Naive thymus-derived CD8-positive, alpha-beta T cell (primary cell): ENCODE results near the gene FNDC8. TPM values are rescaled to one million over a fixed set of nuclear protein-coding genes. Genes with fewer than 3 reads are reported as not detected.
"Not testable (repeated sequence)": the region's sequence is repeated elsewhere in the genome, so short reads cannot be mapped to it uniquely, and the experiment has no call there.

ENCODE experiments used
- ATAC-seq, 2 donors: fragments of 150-1000 bp; cut with Tn5 transposase in 1 of 2; sonication (Bioruptor Pico), chemical (Tn5 transposase) in 1 of 2; 1 replicate in 1 of 2; 2 replicates in 1 of 2; pipeline ENCODE4 v1.10.0; 2021; ENCODE audit warnings: mild to moderate bottlenecking in 2 of 2, moderate library complexity in 2 of 2
- POLR2A ChIA-PET: fragments of 350-600 bp; sonication (Branson Sonifier 250); formaldehyde crosslinking; loops from one replicate; lab custom pipeline; 2021; ENCODE audit warnings: antibody characterized with exemption; lab: Charles Lee
- DNase-seq, 10 donors: peaks; one replicate each; pipeline versions ENCODE4 v3.0.0 to v3.0.0-alpha.2; 2020 to 2022
- H3K27ac Mint-ChIP-seq, 10 donors: one replicate each; pipeline ENCODE4 v1.8.0; 2020 to 2022; ENCODE audit warnings: mild to moderate bottlenecking in 10 of 10, mixed read lengths in 10 of 10, moderate library complexity in 4 of 10, inconsistent platforms in 1 of 10
- H3K27me3 Mint-ChIP-seq, 5 donors: one replicate each; pipeline ENCODE4 v1.8.0; 2021 to 2022; ENCODE audit warnings: mixed read lengths in 5 of 5
- H3K36me3 Mint-ChIP-seq, 3 donors: one replicate each; pipeline ENCODE4 v1.8.0; 2020 to 2022; ENCODE audit warnings: mixed read lengths in 3 of 3, mild to moderate bottlenecking in 2 of 3, inconsistent platforms in 1 of 3
- H3K4me1 Mint-ChIP-seq, 4 donors: one replicate each; pipeline ENCODE4 v1.8.0; 2021 to 2022; ENCODE audit warnings: mixed read lengths in 4 of 4
- H3K4me3 Mint-ChIP-seq, 10 donors: one replicate each; pipeline ENCODE4 v1.8.0; 2020 to 2022; ENCODE audit warnings: mild to moderate bottlenecking in 10 of 10, mixed read lengths in 10 of 10, moderate library complexity in 6 of 10, inconsistent platforms in 1 of 10
- H3K9me3 Mint-ChIP-seq, 9 donors: one replicate each; pipeline ENCODE4 v1.8.0; 2020 to 2022; ENCODE audit warnings: mixed read lengths in 9 of 9, mild to moderate bottlenecking in 3 of 9, inconsistent platforms in 1 of 9, moderate library complexity in 1 of 9
- polyA plus RNA-seq, 3 donors: library from polyadenylated mRNA; unstranded; fragments of 300-500 nt; fragmentation: Illumina TruSeq; gene quantifications; one replicate each; pipeline ENCODE4 v1.2.3, GENCODE V29; 2021
- total RNA-seq, 8 experiments: library from RNA in 2 of 8; stranded (reverse) in 2 of 8; gene quantifications; one replicate each; pipeline ENCODE4 v1.2.3 and lab custom pipeline; 2021 to 2026

FNDC8 gene
- total and polyA plus RNA-seq, 5 experiments from 2014 or later = not detected

DNA sequence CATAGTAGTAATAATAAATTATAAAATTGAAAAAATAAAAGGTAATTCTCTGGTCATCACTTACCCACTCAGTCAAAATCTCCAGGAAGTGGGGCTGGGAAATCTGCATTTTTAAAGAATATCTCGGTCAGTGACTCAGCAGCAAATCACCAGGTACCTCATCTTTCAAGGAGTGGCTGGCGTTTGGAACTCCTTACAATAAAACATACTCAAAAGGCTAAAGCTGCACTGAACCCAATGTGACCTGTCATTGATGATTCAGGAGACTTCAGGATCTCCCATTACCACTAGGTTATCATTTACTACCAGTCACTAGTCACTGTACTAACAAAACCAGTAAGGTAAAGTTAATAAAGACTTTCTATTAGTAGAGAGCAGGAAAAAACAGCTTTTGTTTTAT is 36.4 kb upstream of the FNDC8 start:
- Mint-ChIP-seq H3K4me3 (peak overlapping the region in 2 of 10 donors; percentile 9 to 12), H3K9me3 (no peaks in the 10 kb centered on the region), H3K27ac (peak overlapping the region in 6 of 10 donors; percentile 18 to 91 (median 38)), H3K36me3 (peaks cover 0 to 13% (median 0%) of the 10 kb centered on the region in 3 donors), H3K27me3 (no peaks in the 10 kb centered on the region), H3K4me1 (peaks cover 25 to 82% (median 69%) of the 10 kb centered on the region in 4 donors)
- POLR2A ChIA-PET = no interaction called here
- DNase-seq = no peak
- no peak for ATAC-seq

DNA sequence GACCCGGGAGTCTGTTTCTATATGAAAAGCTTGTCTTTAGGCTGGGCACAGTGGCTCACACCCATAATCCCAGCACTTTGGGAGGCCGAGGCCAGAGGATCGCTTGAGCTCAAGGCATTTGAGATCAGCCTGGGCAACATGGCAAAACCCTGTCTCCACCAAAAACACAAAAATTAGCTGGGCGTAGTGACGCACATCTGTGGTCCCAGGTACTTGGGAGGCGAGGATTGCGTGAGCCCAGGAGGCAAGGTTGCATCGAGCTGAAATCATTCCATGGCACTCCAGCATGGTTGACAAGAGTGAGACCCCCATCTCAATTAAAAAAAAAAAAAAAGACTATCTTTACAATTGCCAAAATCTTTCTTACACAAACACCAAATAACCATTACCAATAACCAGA is 35.3 kb upstream of the FNDC8 start:
- POLR2A ChIA-PET = interaction anchor here (0.7 to 1.1 kb wide), 4 partner anchors 42 to 453 kb away, joined by 3 to 4 read pairs (median 3); no protein-coding TSS in a partner anchor
- no peaks in the 10 kb centered on the region for H3K27me3 Mint-ChIP-seq
- peak overlapping the region in 9 of 10 donors; percentile 22 to 97 (median 56) for H3K27ac Mint-ChIP-seq
- DNase-seq (no peak), ATAC-seq (no peak)
- peak overlapping the region in 8 of 10 donors; percentile 20 to 96 (median 44) for H3K4me3 Mint-ChIP-seq
- peaks cover 0 to 11% (median 0%) of the 10 kb centered on the region in 3 donors for H3K36me3 Mint-ChIP-seq
- H3K9me3 Mint-ChIP-seq = no peaks in the 10 kb centered on the region
- H3K4me1 Mint-ChIP-seq = peaks cover 20 to 77% (median 60%) of the 10 kb centered on the region in 4 donors

DNA sequence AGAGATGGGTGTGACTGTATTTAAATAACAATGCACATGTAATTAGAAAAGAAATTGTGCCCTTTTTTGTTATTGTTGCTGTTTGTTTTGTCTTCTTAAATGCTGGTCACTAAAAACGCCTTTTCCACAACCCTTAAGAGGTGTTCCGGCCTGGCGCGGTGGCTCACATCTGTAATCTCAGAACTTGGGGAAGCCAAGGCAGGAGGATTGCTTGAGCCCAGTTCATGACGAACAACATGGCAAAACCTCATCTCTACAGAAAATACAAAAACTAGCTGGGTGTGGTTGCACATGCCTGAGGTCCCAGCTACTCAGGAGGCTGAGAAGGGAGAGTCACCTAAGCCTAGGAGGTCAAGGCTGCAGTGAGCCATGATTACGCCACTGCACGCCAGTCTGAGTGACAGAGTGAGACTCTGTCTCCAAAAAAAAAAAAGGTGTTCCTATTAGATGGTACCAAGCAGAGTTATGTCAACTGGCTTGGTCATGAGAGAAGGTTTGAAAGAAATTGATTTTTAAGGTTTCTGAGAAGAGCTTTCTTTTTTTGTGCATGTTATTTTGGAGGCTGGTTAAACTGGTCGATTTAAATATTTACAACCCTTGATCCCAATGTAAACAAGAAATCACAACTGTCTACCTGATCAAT is 34.4 kb upstream of the FNDC8 start:
- no peak for DNase-seq
- POLR2A ChIA-PET = interaction anchor here (1.0 to 4.1 kb wide), 5 partner anchors 10 to 452 kb away, joined by 4 to 27 read pairs (median 7); partner anchors contain the start of gene RFFL

DNA sequence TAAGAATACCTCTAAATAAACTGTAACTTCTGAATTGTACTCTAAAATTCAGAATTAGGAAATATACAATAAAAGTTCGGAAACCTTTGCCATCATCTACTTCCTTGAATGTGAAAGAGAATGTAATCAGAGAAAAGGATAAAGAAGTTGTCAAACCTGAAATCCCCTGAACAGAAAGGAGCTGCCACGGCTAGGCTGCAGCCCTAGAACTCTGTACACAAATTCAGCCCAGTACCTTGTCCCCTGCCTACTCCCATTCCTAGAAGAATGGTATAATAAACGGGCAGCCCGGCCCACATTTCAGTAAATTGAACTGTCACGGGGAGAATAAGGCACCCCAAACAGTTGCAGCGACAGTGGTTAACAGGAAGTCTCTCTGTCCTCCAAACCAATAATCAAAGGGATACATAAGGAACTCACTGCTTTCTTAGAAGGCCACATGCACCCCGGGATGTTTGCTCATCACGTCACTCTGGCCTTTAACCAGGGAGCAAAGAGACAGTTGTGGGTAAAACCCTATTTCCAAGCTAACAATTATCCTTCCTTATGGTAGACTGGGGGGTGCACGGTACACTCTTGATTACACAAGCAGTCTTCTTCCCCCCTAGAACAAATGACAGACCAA is 33.6 kb upstream of the FNDC8 start:
- DNase-seq (peak in 9 of 10 donors; percentile 3 to 43 (median 33)), ATAC-seq (peak; percentile 2 to 3)
- H3K27ac Mint-ChIP-seq = peak overlapping the region; percentile 87 to 98 (median 96)
- H3K9me3 Mint-ChIP-seq = no peaks in the 10 kb centered on the region
- POLR2A ChIA-PET = interaction anchor here (1.0 to 4.1 kb wide), 10 partner anchors 11 to 126 kb away, joined by 3 to 34 read pairs (median 7); partner anchors contain the start of genes CCT6B, LIG3, RFFL and ZNF830
- peaks cover 15 to 63% (median 48%) of the 10 kb centered on the region in 4 donors for H3K4me1 Mint-ChIP-seq
- H3K36me3 Mint-ChIP-seq = peaks cover 0 to 11% (median 0%) of the 10 kb centered on the region in 3 donors
- H3K4me3 Mint-ChIP-seq = peak overlapping the region; percentile 89 to 98 (median 94)
- H3K27me3 Mint-ChIP-seq = no peaks in the 10 kb centered on the region

More for the DNA sequence above, 34.4 kb upstream of the FNDC8 start:
- Mint-ChIP-seq H3K9me3 (no peaks in the 10 kb centered on the region), H3K4me1 (peaks cover 18 to 71% (median 56%) of the 10 kb centered on the region in 4 donors), H3K27ac (peak overlapping the region; percentile 87 to 98 (median 96)), H3K4me3 (peak overlapping the region; percentile 89 to 98 (median 94)), H3K36me3 (peaks cover 0 to 11% (median 0%) of the 10 kb centered on the region in 3 donors), H3K27me3 (no peaks in the 10 kb centered on the region)
- no peak for ATAC-seq

DNA sequence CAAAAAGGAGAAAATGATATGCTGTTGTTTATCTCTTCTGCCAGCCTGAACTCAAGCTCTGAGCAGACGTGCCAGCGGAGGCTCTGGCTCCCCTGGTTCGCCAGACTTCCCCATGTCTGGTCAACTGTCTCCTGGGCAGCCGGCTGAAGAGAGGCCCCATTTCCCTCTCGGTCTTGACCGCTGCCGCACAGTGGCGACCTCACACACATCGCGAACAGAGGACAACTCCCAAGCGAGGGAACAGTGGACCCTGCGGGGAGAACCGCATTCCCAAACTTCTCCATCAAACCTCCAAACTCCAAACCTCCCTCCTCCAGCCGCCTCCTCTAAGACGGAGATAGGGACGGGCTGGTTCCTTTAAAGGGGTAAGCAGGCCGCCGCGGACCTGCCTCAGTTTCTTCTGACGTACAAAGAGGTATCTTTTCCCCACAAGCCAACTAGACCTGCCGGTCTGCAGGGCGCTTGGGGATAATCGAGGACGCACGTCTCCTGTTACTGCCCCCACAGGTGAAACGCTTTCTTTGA is 33.0 kb upstream of the FNDC8 start:
- peak overlapping the region; percentile 87 to 98 (median 96) for H3K27ac Mint-ChIP-seq
- H3K27me3 Mint-ChIP-seq = no peaks in the 10 kb centered on the region
- H3K9me3 Mint-ChIP-seq = no peaks in the 10 kb centered on the region
- POLR2A ChIA-PET = interaction anchor here (1.0 to 4.1 kb wide), 10 partner anchors 11 to 127 kb away, joined by 3 to 34 read pairs (median 7); partner anchors contain the start of genes CCT6B, LIG3, RFFL and ZNF830
- ATAC-seq = peak in 1 of 2 donors; percentile 3
- peaks cover 10 to 58% (median 42%) of the 10 kb centered on the region in 4 donors for H3K4me1 Mint-ChIP-seq
- H3K4me3 Mint-ChIP-seq = peak overlapping the region; percentile 89 to 98 (median 94)
- peaks cover 0 to 8% (median 0%) of the 10 kb centered on the region in 3 donors for H3K36me3 Mint-ChIP-seq
- peak in 2 of 10 donors; percentile 9 to 15 for DNase-seq

DNA sequence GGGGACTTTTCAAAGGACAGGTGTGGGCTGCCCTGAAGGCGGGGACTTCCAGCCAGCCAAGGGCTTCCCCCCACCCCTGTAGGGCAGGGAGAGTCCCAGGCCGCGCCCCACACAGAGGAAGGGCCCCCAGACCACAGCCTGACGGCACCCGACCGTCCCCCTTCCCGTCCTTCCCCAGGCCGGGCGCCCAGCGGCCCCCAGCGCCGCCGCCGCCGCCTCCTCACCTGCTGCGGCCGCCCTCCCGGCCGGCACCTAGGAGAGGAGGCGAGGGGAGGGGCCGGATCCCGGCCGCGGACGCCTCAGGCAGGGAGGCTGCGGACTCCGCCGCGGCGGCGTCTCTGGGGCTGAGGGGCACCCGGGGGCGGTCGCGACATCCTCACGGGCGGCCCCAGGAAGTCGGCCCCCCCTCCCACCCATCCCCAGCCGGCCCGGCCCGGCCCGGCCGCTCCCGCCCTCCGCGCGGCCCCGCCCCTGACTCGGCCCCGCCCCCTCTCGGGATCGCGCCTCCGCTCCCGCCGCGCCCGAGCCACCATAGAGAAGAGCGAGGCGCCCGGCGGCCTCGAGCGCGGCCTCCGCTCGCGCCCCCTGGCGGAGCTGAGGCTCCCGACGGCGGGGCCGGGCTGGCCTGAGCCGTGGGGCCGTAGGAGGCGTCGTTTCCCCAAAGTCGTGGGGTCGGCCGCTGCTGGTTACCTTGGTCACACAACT is 32.4 kb upstream of the FNDC8 start:
- ATAC-seq (peak; percentile 79 to 84), DNase-seq (peak; percentile 82 to 96 (median 90))
- Mint-ChIP-seq H3K27me3 (no peaks in the 10 kb centered on the region), H3K4me1 (peaks cover 10 to 53% (median 40%) of the 10 kb centered on the region in 4 donors), H3K36me3 (peaks cover 0 to 5% (median 0%) of the 10 kb centered on the region in 3 donors), H3K4me3 (peak overlapping the region; percentile 90 to 98 (median 94)), H3K27ac (peak overlapping the region; percentile 95 to 98 (median 96)), H3K9me3 (no peaks in the 10 kb centered on the region)
- POLR2A ChIA-PET = interaction anchor here (0.7 to 4.1 kb wide), 21 partner anchors 9 to 489 kb away, joined by 3 to 34 read pairs (median 6); partner anchors contain the start of genes CCT6B, LIG3, NLE1 and PEX12

DNA sequence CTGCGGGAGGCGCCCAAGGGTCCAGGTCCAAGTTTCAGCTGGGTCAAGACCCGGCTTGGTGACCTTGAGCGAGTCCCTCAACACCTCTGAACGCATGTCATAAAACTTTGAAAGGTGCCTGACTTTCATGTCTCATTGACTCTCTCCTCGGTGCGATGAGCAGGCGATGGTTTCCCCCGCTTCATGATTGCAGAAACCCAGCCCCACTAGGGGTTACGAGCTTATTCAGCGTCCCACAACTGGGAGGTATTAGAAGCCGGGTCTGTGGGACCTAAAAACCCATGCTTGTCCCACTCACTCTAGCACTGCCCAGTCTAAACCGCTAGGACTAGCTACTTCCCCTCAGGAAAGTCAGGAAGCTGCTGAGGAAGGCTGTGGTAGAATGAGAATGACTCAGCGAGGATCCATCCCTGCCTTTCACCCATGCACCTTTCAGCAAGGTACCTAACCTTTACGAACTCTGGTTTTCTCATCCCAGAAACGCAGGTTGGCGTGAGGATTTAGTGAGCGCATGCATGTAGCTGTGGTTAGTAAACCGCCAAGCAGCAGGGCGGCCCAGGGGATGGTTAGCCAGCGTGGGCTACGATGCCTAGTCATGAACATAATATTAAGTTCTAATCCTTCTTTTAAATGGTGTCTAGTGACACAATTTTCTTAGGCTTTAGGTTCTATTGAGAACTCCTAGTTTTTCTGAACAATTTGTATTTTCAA is 31.7 kb upstream of the FNDC8 start:
- POLR2A ChIA-PET = interaction anchor here (0.7 to 4.1 kb wide), 19 partner anchors 9 to 489 kb away, joined by 3 to 34 read pairs (median 6); partner anchors contain the start of genes CCT6B, LIG3, NLE1 and PEX12
- peak overlapping the region; percentile 93 to 98 (median 95) for H3K27ac Mint-ChIP-seq
- no peaks in the 10 kb centered on the region for H3K9me3 Mint-ChIP-seq
- peaks cover 10 to 50% (median 39%) of the 10 kb centered on the region in 4 donors for H3K4me1 Mint-ChIP-seq
- ATAC-seq = peak; percentile 37 to 41
- peaks cover 0 to 4% (median 0%) of the 10 kb centered on the region in 3 donors for H3K36me3 Mint-ChIP-seq
- peak in 5 of 10 donors; percentile 5 to 63 (median 11) for DNase-seq
- peak overlapping the region; percentile 87 to 96 (median 92) for H3K4me3 Mint-ChIP-seq
- H3K27me3 Mint-ChIP-seq = no peaks in the 10 kb centered on the region

DNA sequence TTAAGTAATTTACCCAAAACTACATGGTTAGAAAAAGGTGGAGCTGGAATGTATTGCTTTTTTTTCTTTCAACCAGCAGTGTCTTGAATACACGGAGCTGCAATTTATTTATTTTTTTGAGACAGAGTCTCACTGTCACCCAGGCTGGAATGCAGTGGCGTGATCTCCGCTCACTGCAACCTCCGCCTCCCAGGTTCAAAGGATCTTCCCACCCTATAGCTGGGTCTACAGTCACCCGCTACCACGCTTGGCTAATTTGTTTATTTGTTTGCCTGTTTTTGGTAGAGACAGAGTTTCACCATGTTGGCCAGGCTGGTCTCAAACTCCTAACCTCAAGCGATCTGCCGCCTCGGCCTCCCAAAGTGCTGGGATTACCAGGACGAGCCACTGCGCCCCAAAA is 30.7 kb upstream of the FNDC8 start:
- H3K27me3 Mint-ChIP-seq, H3K36me3 Mint-ChIP-seq, DNase-seq, ATAC-seq, H3K9me3 Mint-ChIP-seq: not testable (repeated sequence)
- Mint-ChIP-seq H3K27ac (peak overlapping the region in 2 of 10 donors; percentile 34 to 95), H3K4me1 (peaks cover 8 to 41% (median 33%) of the 10 kb centered on the region in 4 donors), H3K4me3 (peak overlapping the region in 5 of 10 donors; percentile 3 to 79 (median 18))
- POLR2A ChIA-PET = interaction anchor here (1.4 to 4.1 kb wide), 7 partner anchors 16 to 109 kb away, joined by 6 to 34 read pairs (median 18); partner anchors contain the start of genes LIG3 and RFFL

DNA sequence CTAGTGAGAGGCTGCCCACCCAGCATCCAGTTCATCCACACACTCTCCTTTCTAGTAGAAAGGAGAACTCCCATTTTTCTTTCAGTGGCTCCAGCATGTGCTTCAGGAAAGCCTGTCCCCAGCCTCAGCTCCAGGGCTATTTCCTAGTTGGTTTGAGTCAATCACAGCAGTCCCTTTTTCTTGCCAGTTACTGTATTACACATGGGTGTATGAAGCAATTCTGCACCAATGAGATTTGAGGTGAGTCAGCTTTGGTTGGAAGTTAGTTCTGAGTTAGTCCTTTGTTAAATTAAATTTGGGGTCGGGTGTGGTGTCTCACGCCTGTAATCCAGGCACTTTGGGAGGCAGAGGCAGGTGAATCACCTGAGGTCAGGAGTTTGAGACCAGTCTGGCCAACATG is 26.5 kb upstream of the FNDC8 start:
- Mint-ChIP-seq H3K36me3 (peaks cover 0 to 11% (median under 1%) of the 10 kb centered on the region in 3 donors), H3K27ac (no peak overlapping the region), H3K4me1 (peaks cover 0 to 13% (median 5%) of the 10 kb centered on the region in 4 donors), H3K4me3 (no peak overlapping the region), H3K9me3 (no peaks in the 10 kb centered on the region), H3K27me3 (no peaks in the 10 kb centered on the region)
- no peak for DNase-seq
- ATAC-seq = no peak
- POLR2A ChIA-PET = interaction anchor here (0.6 kb wide), 1 partner anchor 136 kb away, joined by 3 read pairs; no protein-coding TSS in a partner anchor

DNA sequence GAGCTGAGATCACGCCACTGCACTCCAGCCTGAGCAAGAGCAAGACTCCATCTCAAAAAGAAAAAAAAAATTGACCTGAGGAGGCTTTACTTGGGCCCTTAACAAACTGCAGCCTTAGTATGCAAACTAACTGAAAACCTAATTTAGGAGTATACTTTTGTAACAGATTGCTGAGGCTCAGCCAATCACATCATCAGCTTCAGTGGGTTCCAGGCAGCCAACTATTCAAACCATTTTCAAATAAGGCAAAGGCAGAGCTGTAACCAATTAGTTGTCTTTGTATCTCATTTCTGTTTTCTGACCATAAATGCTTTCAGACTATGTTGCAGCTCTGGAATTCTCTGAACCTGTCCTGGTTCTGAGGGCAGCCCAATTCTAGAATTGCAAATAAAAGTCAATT is 25.7 kb upstream of the FNDC8 start:
- no peak for DNase-seq
- POLR2A ChIA-PET = interaction anchor here (0.6 kb wide), 1 partner anchor 136 kb away, joined by 3 read pairs; no protein-coding TSS in a partner anchor
- Mint-ChIP-seq H3K4me3 (no peak overlapping the region), H3K27me3 (no peaks in the 10 kb centered on the region), H3K27ac (no peak overlapping the region), H3K9me3 (no peaks in the 10 kb centered on the region), H3K36me3 (peaks cover 0 to 19% (median 4%) of the 10 kb centered on the region in 3 donors), H3K4me1 (peaks cover 0 to 8% (median 1%) of the 10 kb centered on the region in 4 donors)
- no peak for ATAC-seq

DNA sequence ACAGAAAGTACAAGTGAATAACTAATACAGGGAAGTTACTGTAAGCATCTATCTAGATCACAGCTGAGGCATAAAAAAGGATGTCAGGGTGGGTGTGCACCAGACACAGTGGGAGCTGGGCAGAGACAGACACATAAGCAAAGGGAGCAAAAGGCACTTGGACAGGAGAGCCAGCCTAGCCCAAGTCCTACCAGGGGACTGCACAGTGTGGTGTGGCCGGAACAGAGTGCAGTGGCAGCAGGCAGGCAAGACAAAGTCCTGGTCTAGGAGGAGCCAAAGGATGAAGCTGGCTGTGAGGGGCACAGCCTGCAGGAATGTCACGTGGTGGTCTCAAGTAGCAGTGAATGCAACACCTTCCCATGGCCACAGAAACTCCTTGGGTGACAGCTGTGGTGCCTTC is 23.6 kb upstream of the FNDC8 start:
- H3K27ac Mint-ChIP-seq = peak overlapping the region in 1 of 10 donors; percentile 63
- H3K36me3 Mint-ChIP-seq = peaks cover 0 to 36% (median 4%) of the 10 kb centered on the region in 3 donors
- DNase-seq = no peak
- H3K27me3 Mint-ChIP-seq = no peaks in the 10 kb centered on the region
- peaks cover 0 to 5% (median 0%) of the 10 kb centered on the region in 4 donors for H3K4me1 Mint-ChIP-seq
- POLR2A ChIA-PET = interaction anchor here (0.7 kb wide), 1 partner anchor 38 kb away, joined by 3 read pairs; no protein-coding TSS in a partner anchor
- H3K4me3 Mint-ChIP-seq = no peak overlapping the region
- H3K9me3 Mint-ChIP-seq = no peaks in the 10 kb centered on the region
- no peak for ATAC-seq
